ENCODE data around the gene PLXNA2. TPM values are rescaled to one million over a fixed set of nuclear protein-coding genes. Genes with fewer than 3 reads are reported as not detected.

Gene PLXNA2
- total RNA-seq, 2 donors from 2014 or later = 7.3 to 8.9 TPM

GRCh38 chr1:208248991-208249696, 5.0 kb upstream of the PLXNA2 start:
- intact Hi-C loops (cut with DNase I) = loop anchor here (10.0 kb wide), 1 partner anchor 364 kb away; no protein-coding TSS in a partner anchor
- WGBS = 93% methylated on average over 5 of the region's 5 CpGs

GRCh38 chr1:208248307-208248801, 4.2 kb upstream of the PLXNA2 start:
- intact Hi-C loops (cut with DNase I) = loop anchor here (10.0 kb wide), 1 partner anchor 364 kb away; no protein-coding TSS in a partner anchor
- TF ChIP-seq CTCF (IDR thresholded peaks at IDR 0.05) (no peak), POLR2A (IDR thresholded peaks at IDR 0.05) (no peak), POLR2AphosphoS5 (IDR thresholded peaks at IDR 0.05) (no peak)
- H3K9me3 ChIP-seq = no peaks in the 10 kb centered on the region
- no peak for DNase-seq (ENCODE audit: low spot score)
- H3K4me3 ChIP-seq = no peak overlapping the region
- WGBS = 33% methylated on average over 7 of the region's 7 CpGs
- H3K27ac ChIP-seq = no peak overlapping the region
- no peaks in the 10 kb centered on the region for H3K4me1 ChIP-seq (replicated peaks)
- H3K27me3 ChIP-seq (replicated peaks; ENCODE audit: insufficient read depth) = no peaks in the 10 kb centered on the region
- H3K36me3 ChIP-seq = no peaks in the 10 kb centered on the region

More at GRCh38 chr1:208248991-208249696, 5.0 kb upstream of the PLXNA2 start:
- Histone ChIP-seq H3K36me3 (no peaks in the 10 kb centered on the region), H3K9me3 (no peaks in the 10 kb centered on the region), H3K27ac (no peak overlapping the region), H3K4me3 (no peak overlapping the region), H3K4me1 (replicated peaks) (no peaks in the 10 kb centered on the region), H3K27me3 (replicated peaks; ENCODE audit: insufficient read depth) (no peaks in the 10 kb centered on the region)
- no peak for DNase-seq (ENCODE audit: low spot score)
- TF ChIP-seq CTCF (IDR thresholded peaks at IDR 0.05) (no peak), POLR2AphosphoS5 (IDR thresholded peaks at IDR 0.05) (no peak), POLR2A (IDR thresholded peaks at IDR 0.05) (no peak)

- Histone ChIP-seq H3K27ac (no peak overlapping the region), H3K4me1 (replicated peaks) (peaks cover 4% of the 10 kb centered on the region), H3K4me3 (no peak overlapping the region), H3K27me3 (replicated peaks; ENCODE audit: insufficient read depth) (no peaks in the 10 kb centered on the region), H3K9me3 (no peaks in the 10 kb centered on the region), H3K36me3 (no peaks in the 10 kb centered on the region)
- no peak for TF ChIP-seq CTCF (IDR thresholded peaks at IDR 0.05)
- TF ChIP-seq POLR2AphosphoS5 (IDR thresholded peaks at IDR 0.05) = no peak
- no peak for TF ChIP-seq POLR2A (IDR thresholded peaks at IDR 0.05)
- no peak for DNase-seq (ENCODE audit: low spot score)
- intact Hi-C loops (cut with DNase I) = loop anchor here (10.0 kb wide), 1 partner anchor 363 kb away; no protein-coding TSS in a partner anchor
- WGBS = 68% methylated on average over 5 of the region's 5 CpGs
These were observed 3.5 kb upstream of the PLXNA2 start for GRCh38 chr1:208247696-208248095.

GRCh38 chr1:208245185-208245705, 1.1 kb upstream of the PLXNA2 start:
- Histone ChIP-seq H3K27ac (peak overlapping the region; percentile 81 to 89), H3K9me3 (no peaks in the 10 kb centered on the region), H3K4me3 (peak overlapping the region; percentile 63 to 80), H3K27me3 (replicated peaks; ENCODE audit: insufficient read depth) (no peaks in the 10 kb centered on the region), H3K36me3 (no peaks in the 10 kb centered on the region), H3K4me1 (replicated peaks) (peaks cover 6% of the 10 kb centered on the region)
- intact Hi-C loops (cut with DNase I) = loop anchor here (1.0 to 10.0 kb wide), 2 partner anchors 224 to 360 kb away; no protein-coding TSS in a partner anchor
- 6% methylated on average over 22 of the region's 22 CpGs for WGBS
- peak; percentile 90 for DNase-seq (ENCODE audit: low spot score)
- TF ChIP-seq POLR2A (IDR thresholded peaks at IDR 0.05) (no peak), CTCF (IDR thresholded peaks at IDR 0.05) (peak; percentile 45 to 89 (median 88)), POLR2AphosphoS5 (IDR thresholded peaks at IDR 0.05) (peak; percentile 76)
